ENCODE results near the gene TLR4. TPM values are rescaled to one million over a fixed set of nuclear protein-coding genes. Genes with fewer than 3 reads are reported as not detected.

Gene TLR4
- total and polyA plus RNA-seq, 2 of the 4 experiments (the other 2 are of a cell fraction): under 0.01 TPM; not detected in 1

GRCh38 chr9:117665601-117666385, 38.4 kb upstream of the TLR4 start:
- no peak overlapping the region for H3K14ac ChIP-seq (replicated peaks; ENCODE audit: low read depth, low read length)

More at GRCh38 chr9:117665601-117666385, 38.4 kb upstream of the TLR4 start:
- Histone ChIP-seq H3K27ac (ENCODE audit: insufficient read depth, low read length) (no peak overlapping the region), H2BK20ac (ENCODE audit: low read depth, low read length) (no peak overlapping the region), H2AFZ (replicated peaks; ENCODE audit: low read length, poor library complexity) (no peak overlapping the region), H3K9me1 (ENCODE audit: insufficient read depth, low read length) (no peaks in the 10 kb centered on the region), H4K91ac (ENCODE audit: insufficient read depth, low read depth, low read length) (no peak overlapping the region), H2AK9ac (replicated peaks; ENCODE audit: low read depth, low read length, poor library complexity) (no peak overlapping the region), H4K20me1 (ENCODE audit: insufficient read depth, low read length) (no peaks in the 10 kb centered on the region), H2BK15ac (ENCODE audit: low read depth, low read length) (no peak overlapping the region), H3K23ac (ENCODE audit: low read depth, low read length) (no peak overlapping the region), H3K4ac (ENCODE audit: low read depth, low read length) (no peak overlapping the region), H2BK120ac (ENCODE audit: low read depth, low read length) (no peak overlapping the region), H3K36me3 (ENCODE audit: control insufficient read depth, insufficient read depth, low read length) (no peaks in the 10 kb centered on the region), H3K27me3 (ENCODE audit: control insufficient read depth, insufficient read depth, low read length) (no peaks in the 10 kb centered on the region), H3K9ac (ENCODE audit: low read depth, low read length) (no peak overlapping the region), H3K4me1 (ENCODE audit: control insufficient read depth, insufficient read depth, low read length) (no peaks in the 10 kb centered on the region), H3K4me3 (ENCODE audit: insufficient read depth, low read depth, low read length) (no peak overlapping the region), H4K8ac (ENCODE audit: low read depth in 2 of 2, low read length in 2 of 2) (no peak overlapping the region), H2BK5ac (ENCODE audit: low read depth, low read length, poor library complexity, severe bottlenecking) (no peak overlapping the region), H4K5ac (ENCODE audit: low read depth, low read length) (no peak overlapping the region), H3K56ac (ENCODE audit: extremely low read depth, insufficient read depth, low read length) (no peak overlapping the region), H3K18ac (ENCODE audit: low read depth, low read length) (no peak overlapping the region), H3K4me2 (ENCODE audit: low read depth, low read length) (no peak overlapping the region), H3K79me1 (ENCODE audit: low read depth in 1 of 2, low read length in 2 of 2) (no peaks in the 10 kb centered on the region), H2AK5ac (ENCODE audit: low read depth, low read length) (no peak overlapping the region), H3K9me3 (ENCODE audit: control insufficient read depth, insufficient read depth, low read length) (peaks cover 9% of the 10 kb centered on the region; the same call in 1 of the 2 replicates)
- intact Hi-C loops (cut with micrococcal nuclease): no loop called here
- dilution Hi-C loops (cut with HindIII; ENCODE audit: low sequenced_read_pairs, unreplicated experiment): no loop called here
- WGBS, 2 experiments (ENCODE audit: extremely low coverage in 2 of 2, insufficient read length in 1 of 2): no CpG with 5 or more reads among the region's 1 CpG
- in situ Hi-C loops (cut with MboI; ENCODE audit: low sequenced_read_pairs): loop anchor here (10.0 kb wide), 1 partner anchor 51 kb away; no protein-coding TSS in a partner anchor
- BruUV-seq (replicated peaks): no TSS peak
- TF ChIP-seq CEBPB (IDR thresholded peaks at IDR 0.05; ENCODE audit: low read depth, low read length) (no peak), POLR2A (IDR thresholded peaks at IDR 0.05; ENCODE audit: low read depth, low read length) (no peak)
- DNase-seq: no peak
- ATAC-seq (ENCODE audit: low read depth): no peak
- CTCF ChIA-PET: no interaction called here
- POLR2A ChIA-PET (ENCODE audit: unreplicated experiment): no interaction called here
